Measurements from ENCODE around the gene DSPP. TPM values are rescaled to one million over a fixed set of nuclear protein-coding genes. Genes with fewer than 3 reads are reported as not detected.
"Not testable (repeated sequence)": the region's sequence is repeated elsewhere in the genome, so short reads cannot be mapped to it uniquely, and the experiment has no call there.

DSPP gene
- total RNA-seq, 1 donor from 2014 or later = not detected

- Mint-ChIP-seq H3K27ac (ENCODE audit: unreplicated experiment) (no peak overlapping the region), H3K4me1 (ENCODE audit: low read depth, unreplicated experiment) (peaks cover 4% of the 10 kb centered on the region), H3K4me3 (ENCODE audit: unreplicated experiment) (no peak overlapping the region), H3K9me3 (ENCODE audit: unreplicated experiment) (no peaks in the 10 kb centered on the region), H3K27me3 (ENCODE audit: low read depth, unreplicated experiment) (no peaks in the 10 kb centered on the region), H3K36me3 (ENCODE audit: low read depth, unreplicated experiment) (no peaks in the 10 kb centered on the region)
- H3K4me3 ChIP-seq (ENCODE audit: insufficient read depth, low read depth, low read length) = no peak overlapping the region
- H3K27ac ChIP-seq (ENCODE audit: low read depth, low read length) = no peak overlapping the region
- no peaks in the 10 kb centered on the region for H3K9me3 ChIP-seq (ENCODE audit: insufficient read depth, low read depth, low read length)
- no peaks in the 10 kb centered on the region for H3K4me1 ChIP-seq (ENCODE audit: insufficient read depth, low read length)
- FAIRE-seq = no peak
- H2AFZ ChIP-seq (ENCODE audit: low read depth, low read length) = no peak overlapping the region
- no peaks in the 10 kb centered on the region for H3K79me2 ChIP-seq (ENCODE audit: insufficient read depth, low read length)
- no peak overlapping the region for H3K9ac ChIP-seq (ENCODE audit: low read length)
- no peak overlapping the region for H3K4me2 ChIP-seq (ENCODE audit: low read length)
- no peak for DNase-seq (ENCODE audit: low read depth)
- H4K20me1 ChIP-seq (ENCODE audit: insufficient read depth, low read length) = no peaks in the 10 kb centered on the region
- TF ChIP-seq EZH2 (IDR thresholded peaks at IDR 0.05; ENCODE audit: insufficient read depth, low read length) = no peak
- no peak for TF ChIP-seq CTCF (IDR thresholded peaks at IDR 0.05; ENCODE audit: insufficient read depth, low read depth, low read length)
- H3K36me3 ChIP-seq (ENCODE audit: insufficient read depth, low read length) = no peaks in the 10 kb centered on the region
- H3K27me3 ChIP-seq (ENCODE audit: insufficient read depth, low read length) = no peaks in the 10 kb centered on the region
Observed at GRCh38 chr4:87567191-87567590, 41.1 kb upstream of the DSPP start.

- no peak overlapping the region for H3K27ac Mint-ChIP-seq (ENCODE audit: unreplicated experiment)
- Histone ChIP-seq H4K20me1 (ENCODE audit: insufficient read depth, low read length) (no peaks in the 10 kb centered on the region), H3K4me2 (ENCODE audit: low read length) (no peak overlapping the region), H3K27me3 (ENCODE audit: insufficient read depth, low read length) (no peaks in the 10 kb centered on the region), H3K9me3 (ENCODE audit: insufficient read depth, low read depth, low read length) (no peaks in the 10 kb centered on the region), H3K79me2 (ENCODE audit: insufficient read depth, low read length) (no peaks in the 10 kb centered on the region), H3K4me1 (ENCODE audit: insufficient read depth, low read length) (no peaks in the 10 kb centered on the region), H2AFZ (ENCODE audit: low read depth, low read length) (no peak overlapping the region), H3K27ac (ENCODE audit: low read depth, low read length) (no peak overlapping the region), H3K4me3 (ENCODE audit: insufficient read depth, low read depth, low read length) (no peak overlapping the region), H3K9ac (ENCODE audit: low read length) (no peak overlapping the region), H3K36me3 (ENCODE audit: insufficient read depth, low read length) (no peaks in the 10 kb centered on the region)
- H3K36me3 Mint-ChIP-seq (ENCODE audit: low read depth, unreplicated experiment) = no peaks in the 10 kb centered on the region
- DNase-seq (ENCODE audit: low read depth) = no peak
- TF ChIP-seq EZH2 (IDR thresholded peaks at IDR 0.05; ENCODE audit: insufficient read depth, low read length) (no peak), CTCF (IDR thresholded peaks at IDR 0.05; ENCODE audit: insufficient read depth, low read depth, low read length) (no peak)
- H3K4me3 Mint-ChIP-seq (ENCODE audit: unreplicated experiment) = no peak overlapping the region
- no peak for FAIRE-seq
- peaks cover 2% of the 10 kb centered on the region for H3K9me3 Mint-ChIP-seq (ENCODE audit: unreplicated experiment)
- peaks cover 2% of the 10 kb centered on the region for H3K27me3 Mint-ChIP-seq (ENCODE audit: low read depth, unreplicated experiment)
- H3K4me1 Mint-ChIP-seq (ENCODE audit: low read depth, unreplicated experiment) = peaks cover 4% of the 10 kb centered on the region
Observed at GRCh38 chr4:87570290-87570805, 38.0 kb upstream of the DSPP start.

GRCh38 chr4:87574376-87574775, 34.0 kb upstream of the DSPP start:
- not testable (repeated sequence) for H3K9me3 ChIP-seq (ENCODE audit: insufficient read depth, low read depth, low read length); H3K27me3 Mint-ChIP-seq (ENCODE audit: low read depth, unreplicated experiment); H4K20me1 ChIP-seq (ENCODE audit: insufficient read depth, low read length); H2AFZ ChIP-seq (ENCODE audit: low read depth, low read length); FAIRE-seq; H3K4me3 Mint-ChIP-seq (ENCODE audit: unreplicated experiment); H3K27ac ChIP-seq (ENCODE audit: low read depth, low read length); H3K27ac Mint-ChIP-seq (ENCODE audit: unreplicated experiment); H3K4me2 ChIP-seq (ENCODE audit: low read length); H3K4me1 Mint-ChIP-seq (ENCODE audit: low read depth, unreplicated experiment); H3K9ac ChIP-seq (ENCODE audit: low read length); DNase-seq (ENCODE audit: low read depth); H3K36me3 Mint-ChIP-seq (ENCODE audit: low read depth, unreplicated experiment); H3K27me3 ChIP-seq (ENCODE audit: insufficient read depth, low read length); H3K4me3 ChIP-seq (ENCODE audit: insufficient read depth, low read depth, low read length); H3K79me2 ChIP-seq (ENCODE audit: insufficient read depth, low read length); H3K9me3 Mint-ChIP-seq (ENCODE audit: unreplicated experiment); H3K36me3 ChIP-seq (ENCODE audit: insufficient read depth, low read length); H3K4me1 ChIP-seq (ENCODE audit: insufficient read depth, low read length)
